KOPT-K1 (cell line): Measurements from ENCODE around the gene CYP26B1.

Experiments used
- H3K27ac ChIP-seq: fragments of 200-600 bp; sonication (generic); 2 replicates; pipeline ENCODE4 v1.5.1; 2016; ENCODE audit warnings: antibody characterized with exemption, mild to moderate bottlenecking, low read depth, low read length; ENCODE audit not compliant: poor library complexity, severe bottlenecking
- H3K36me3 ChIP-seq: fragments of 200-600 bp; sonication (generic); 2 replicates; pipeline ENCODE4 v1.5.1; 2017; ENCODE audit warnings: antibody characterized with exemption, mild to moderate bottlenecking, low read length, moderate library complexity; ENCODE audit not compliant: insufficient read depth
- H3K9me3 ChIP-seq: fragments of 200-600 bp; sonication (generic); 2 replicates; pipeline ENCODE4 v1.5.1; 2017; ENCODE audit warnings: antibody characterized with exemption, low read length, mild to moderate bottlenecking; ENCODE audit not compliant: insufficient read depth, poor library complexity, severe bottlenecking

Gene CYP26B1

GRCh38 chr2:72083751-72084583, 63.7 kb downstream of the CYP26B1 start:
- Histone ChIP-seq H3K27ac (no peak overlapping the region), H3K36me3 (no peaks in the 10 kb centered on the region), H3K9me3 (peaks cover 9% of the 10 kb centered on the region)

- Histone ChIP-seq H3K27ac (no peak overlapping the region), H3K36me3 (no peaks in the 10 kb centered on the region), H3K9me3 (peaks cover 9% of the 10 kb centered on the region)
Observed at GRCh38 chr2:72082887-72083286, 64.8 kb downstream of the CYP26B1 start.

- H3K9me3 ChIP-seq = peaks cover 9% of the 10 kb centered on the region
- H3K36me3 ChIP-seq = no peaks in the 10 kb centered on the region
- H3K27ac ChIP-seq = no peak overlapping the region
Observed at GRCh38 chr2:72082021-72082601, 65.6 kb downstream of the CYP26B1 start.

- Histone ChIP-seq H3K27ac (no peak overlapping the region), H3K36me3 (no peaks in the 10 kb centered on the region), H3K9me3 (peaks cover 9% of the 10 kb centered on the region)
Observed at GRCh38 chr2:72081451-72081850, 66.2 kb downstream of the CYP26B1 start.

- no peaks in the 10 kb centered on the region for H3K36me3 ChIP-seq
- H3K27ac ChIP-seq = no peak overlapping the region
- peaks cover 9% of the 10 kb centered on the region for H3K9me3 ChIP-seq
Observed at GRCh38 chr2:72080286-72081145, 67.1 kb downstream of the CYP26B1 start.
